Measurements from ENCODE around the gene IFI27L2.

IFI27L2 gene

GRCh38 chr14:94127330-94127729, 2.1 kb downstream of the IFI27L2 start:
- TF ChIP-seq ZFX (IDR thresholded peaks at IDR 0.05; ENCODE audit: borderline replicate concordance) (no peak), CTCF (IDR thresholded peaks at IDR 0.05) (no peak)
- H3K27ac ChIP-seq = no peak overlapping the region

- no peak for TF ChIP-seq ZFX (IDR thresholded peaks at IDR 0.05; ENCODE audit: borderline replicate concordance)
- H3K27ac ChIP-seq = no peak overlapping the region
These were observed 2.6 kb downstream of the IFI27L2 start for GRCh38 chr14:94126800-94127199.

- TF ChIP-seq ZFX (IDR thresholded peaks at IDR 0.05; ENCODE audit: borderline replicate concordance) = no peak
- TF ChIP-seq CTCF (IDR thresholded peaks at IDR 0.05) = no peak
- no peak overlapping the region for H3K27ac ChIP-seq
These were observed 3.1 kb downstream of the IFI27L2 start for GRCh38 chr14:94126419-94126677.

- no peak overlapping the region for H3K27ac ChIP-seq
- TF ChIP-seq CTCF (IDR thresholded peaks at IDR 0.05) = no peak
- TF ChIP-seq ZFX (IDR thresholded peaks at IDR 0.05; ENCODE audit: borderline replicate concordance) = no peak
These were observed 3.6 kb downstream of the IFI27L2 start for GRCh38 chr14:94125659-94126418.

- no peak for TF ChIP-seq CTCF (IDR thresholded peaks at IDR 0.05)
- no peak for TF ChIP-seq ZFX (IDR thresholded peaks at IDR 0.05; ENCODE audit: borderline replicate concordance)
- no peak overlapping the region for H3K27ac ChIP-seq
These were observed 4.6 kb downstream of the IFI27L2 start for GRCh38 chr14:94124582-94125377.

- H3K27ac ChIP-seq = no peak overlapping the region
- TF ChIP-seq CTCF (IDR thresholded peaks at IDR 0.05) (no peak), ZFX (IDR thresholded peaks at IDR 0.05; ENCODE audit: borderline replicate concordance) (no peak)
These were observed 5.5 kb downstream of the IFI27L2 start for GRCh38 chr14:94123868-94124267.

- TF ChIP-seq CTCF (IDR thresholded peaks at IDR 0.05) = no peak
- no peak for TF ChIP-seq ZFX (IDR thresholded peaks at IDR 0.05; ENCODE audit: borderline replicate concordance)
- H3K27ac ChIP-seq = no peak overlapping the region
These were observed 6.1 kb downstream of the IFI27L2 start for GRCh38 chr14:94123296-94123695.

Data from 22Rv1 (cell line).